AG04450 (cell line): ENCODE results near the gene CCDC24. TPM values are rescaled to one million over a fixed set of nuclear protein-coding genes. Genes with fewer than 3 reads are reported as not detected.

Experiments used
- CTCF ChIA-PET: fragments of 300-600, 350-600 bp; formaldehyde crosslinking; extraction: SDS; loops from one replicate; lab custom pipeline; 2022; ENCODE audit warnings: antibody characterized with exemption, inconsistent platforms; lab: Charles Lee
- POLR2A ChIA-PET: fragments of 350-600 bp; formaldehyde crosslinking; extraction: SDS; loops from one replicate; lab custom pipeline; 2021; ENCODE audit warnings: antibody characterized with exemption, inconsistent platforms; lab: Yijun Ruan, JAX
- DNase-seq: peaks from one replicate; pipeline ENCODE4 v3.0.0-alpha.2; 2011; ENCODE audit warnings: low read depth, low spot score
- H3K27ac ChIP-seq: one replicate; pipeline ENCODE4 v1.5.1; 2012; ENCODE audit warnings: low read depth, low read length, control low read depth
- H3K27me3 ChIP-seq: one replicate; pipeline ENCODE4 v1.6.0; 2012; ENCODE audit warnings: low read length; ENCODE audit not compliant: control insufficient read depth, insufficient read depth
- H3K4me3 ChIP-seq: 2 replicates; pipeline ENCODE4 v1.5.1; 2011; ENCODE audit warnings: mild to moderate bottlenecking, low read depth, low read length, control low read depth
- H3K9me3 ChIP-seq: 2 replicates; pipeline ENCODE4 v1.5.1; 2012; ENCODE audit warnings: low read length; ENCODE audit not compliant: control insufficient read depth, insufficient read depth
- polyA plus RNA-seq: library from polyadenylated mRNA; depleted of rRNA; stranded (reverse); fragments of >200 nt; gene quantifications from 2 replicates; pipeline ENCODE4 v1.2.3, GENCODE V29; 2011; rRNA removed
- TF ChIP-seq, protein P1 (sequence below): IDR thresholded peaks from 2 replicates; pipeline ENCODE4 v1.5.1; 2011; ENCODE audit warnings: low read depth, low read length, control low read depth, inconsistent platforms

The CCDC24 gene
- polyA plus RNA-seq, 1 experiment, result 1.1 TPM

GRCh38 chr1:44040846-44041245, 49.4 kb downstream of the CCDC24 start:
- TF ChIP-seq, protein P1, sequence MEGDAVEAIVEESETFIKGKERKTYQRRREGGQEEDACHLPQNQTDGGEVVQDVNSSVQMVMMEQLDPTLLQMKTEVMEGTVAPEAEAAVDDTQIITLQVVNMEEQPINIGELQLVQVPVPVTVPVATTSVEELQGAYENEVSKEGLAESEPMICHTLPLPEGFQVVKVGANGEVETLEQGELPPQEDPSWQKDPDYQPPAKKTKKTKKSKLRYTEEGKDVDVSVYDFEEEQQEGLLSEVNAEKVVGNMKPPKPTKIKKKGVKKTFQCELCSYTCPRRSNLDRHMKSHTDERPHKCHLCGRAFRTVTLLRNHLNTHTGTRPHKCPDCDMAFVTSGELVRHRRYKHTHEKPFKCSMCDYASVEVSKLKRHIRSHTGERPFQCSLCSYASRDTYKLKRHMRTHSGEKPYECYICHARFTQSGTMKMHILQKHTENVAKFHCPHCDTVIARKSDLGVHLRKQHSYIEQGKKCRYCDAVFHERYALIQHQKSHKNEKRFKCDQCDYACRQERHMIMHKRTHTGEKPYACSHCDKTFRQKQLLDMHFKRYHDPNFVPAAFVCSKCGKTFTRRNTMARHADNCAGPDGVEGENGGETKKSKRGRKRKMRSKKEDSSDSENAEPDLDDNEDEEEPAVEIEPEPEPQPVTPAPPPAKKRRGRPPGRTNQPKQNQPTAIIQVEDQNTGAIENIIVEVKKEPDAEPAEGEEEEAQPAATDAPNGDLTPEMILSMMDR, result no peak
- Histone ChIP-seq H3K27ac (no peak overlapping the region), H3K9me3 (no peaks in the 10 kb centered on the region), H3K4me3 (no peak overlapping the region), H3K27me3 (no peaks in the 10 kb centered on the region)
- no peak for DNase-seq
- POLR2A ChIA-PET, result interaction anchor here (1.2 to 1.7 kb wide), 2 partner anchors 9 to 11 kb away, joined by 4 to 5 read pairs; partner anchors contain the start of gene SLC6A9
- CTCF ChIA-PET, result interaction anchor here (1.2 to 3.1 kb wide), 2 partner anchors 8 to 36 kb away, joined by 3 to 37 read pairs; no protein-coding TSS in a partner anchor

- no peak overlapping the region for H3K4me3 ChIP-seq
- CTCF ChIA-PET, result interaction anchor here (1.6 to 7.1 kb wide), 3 partner anchors 10 to 38 kb away, joined by 3 to 182 read pairs (median 11); no protein-coding TSS in a partner anchor
- TF ChIP-seq, protein P1, result no peak
- no peak overlapping the region for H3K27ac ChIP-seq
- no peaks in the 10 kb centered on the region for H3K9me3 ChIP-seq
- POLR2A ChIA-PET, result interaction anchor here (0.6 kb wide), 1 partner anchor 13 kb away, joined by 4 read pairs; no protein-coding TSS in a partner anchor
- H3K27me3 ChIP-seq, result no peaks in the 10 kb centered on the region
- DNase-seq, result no peak
Measured at GRCh38 chr1:44043176-44044070, 52.0 kb downstream of the CCDC24 start.

GRCh38 chr1:44044071-44044801, 52.8 kb downstream of the CCDC24 start:
- H3K4me3 ChIP-seq, result no peak overlapping the region
- POLR2A ChIA-PET, result interaction anchor here (0.6 kb wide), 1 partner anchor 14 kb away, joined by 4 read pairs; no protein-coding TSS in a partner anchor
- CTCF ChIA-PET, result interaction anchor here (7.1 kb wide), 1 partner anchor 38 kb away, joined by 182 read pairs; no protein-coding TSS in a partner anchor
- H3K27ac ChIP-seq, result no peak overlapping the region
- H3K9me3 ChIP-seq, result no peaks in the 10 kb centered on the region
- TF ChIP-seq, protein P1, result no peak
- DNase-seq, result no peak
- no peaks in the 10 kb centered on the region for H3K27me3 ChIP-seq

GRCh38 chr1:44045064-44045463, 53.7 kb downstream of the CCDC24 start:
- ChIA-PET POLR2A (no interaction called here), CTCF (interaction anchor here (7.1 kb wide), 1 partner anchor 39 kb away, joined by 182 read pairs; no protein-coding TSS in a partner anchor)
- Histone ChIP-seq H3K27me3 (no peaks in the 10 kb centered on the region), H3K27ac (no peak overlapping the region), H3K4me3 (no peak overlapping the region), H3K9me3 (no peaks in the 10 kb centered on the region)
- TF ChIP-seq, protein P1, result no peak
- DNase-seq, result no peak

Other genes starting within 250 kb of the CCDC24 start
- gene ARTN, start 57.8 kb upstream of the CCDC24 start, polyA plus RNA-seq, result 0.21 TPM in 1 of 2 replicates, not detected in the other
- gene IPO13, start 44.6 kb upstream of the CCDC24 start, polyA plus RNA-seq, result 11.2 and 16.1 TPM in 2 replicates
- 17.9 and 22.2 TPM in 2 replicates for gene DPH2, start 21.6 kb upstream of the CCDC24 start, polyA plus RNA-seq
- 130 and 140 TPM in 2 replicates for gene ATP6V0B, start 16.6 kb upstream of the CCDC24 start, polyA plus RNA-seq
- gene B4GALT2, start 12.4 kb upstream of the CCDC24 start, polyA plus RNA-seq, result 39.0 and 50.4 TPM in 2 replicates
- gene SLC6A9, start 39.9 kb downstream of the CCDC24 start, polyA plus RNA-seq, result 16.3 and 17.3 TPM in 2 replicates
- gene KLF17, start 127.2 kb downstream of the CCDC24 start, polyA plus RNA-seq, result 0.14 and 0.21 TPM in 2 replicates
- gene KLF18, start 150.0 kb downstream of the CCDC24 start, polyA plus RNA-seq, result not detected in 2 replicates
- 27.0 and 31.5 TPM in 2 replicates for gene DMAP1, start 221.9 kb downstream of the CCDC24 start, polyA plus RNA-seq